Measurements from ENCODE around the gene TMEM221.
A peak's percentile ranks its signal among the peaks of the same experiment; 100 is the strongest.

TMEM221 gene

DNA sequence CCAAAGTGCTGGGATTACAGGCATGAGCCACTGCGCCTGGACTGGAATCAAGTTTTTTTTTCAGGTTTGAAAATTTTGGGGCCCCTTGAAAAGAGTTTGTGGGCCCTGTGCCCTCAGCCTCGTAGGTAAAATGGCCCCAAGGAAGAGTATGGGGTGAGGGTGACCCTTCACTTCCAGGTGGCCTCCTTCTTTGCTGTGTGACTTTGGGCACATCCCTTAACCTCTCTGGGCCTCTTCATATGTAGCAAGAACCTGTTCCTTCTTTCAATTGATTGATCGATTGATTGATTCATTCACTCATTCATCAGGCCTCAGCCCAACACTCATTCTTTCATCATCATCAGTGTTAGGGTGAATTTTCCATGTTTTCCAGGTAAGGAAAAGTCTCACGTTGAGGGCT, 3.4 kb upstream of the TMEM221 start:
- no peak for DNase-seq (ENCODE audit: low read depth)
- no peak for TF ChIP-seq CTCF (conservative IDR thresholded peaks at IDR 0.05; ENCODE audit: control insufficient read depth, insufficient read depth, low read depth, low read length)
- H3K4me3 ChIP-seq (ENCODE audit: control insufficient read depth, low read depth, low read length) = no peak overlapping the region

- no peak overlapping the region for H3K4me3 ChIP-seq (ENCODE audit: control insufficient read depth, low read depth, low read length)
- no peak for DNase-seq (ENCODE audit: low read depth)
- TF ChIP-seq CTCF (conservative IDR thresholded peaks at IDR 0.05; ENCODE audit: control insufficient read depth, insufficient read depth, low read depth, low read length) = no peak
Measured at GRCh38 chr19:17450264-17451075, 2.0 kb upstream of the TMEM221 start.

GRCh38 chr19:17447704-17448130, 751 bp downstream of the TMEM221 start:
- no peak for DNase-seq (ENCODE audit: low read depth)
- H3K4me3 ChIP-seq (ENCODE audit: control insufficient read depth, low read depth, low read length) = no peak overlapping the region
- no peak for TF ChIP-seq CTCF (conservative IDR thresholded peaks at IDR 0.05; ENCODE audit: control insufficient read depth, insufficient read depth, low read depth, low read length)

- H3K4me3 ChIP-seq (ENCODE audit: control insufficient read depth, low read depth, low read length) = no peak overlapping the region
- DNase-seq (ENCODE audit: low read depth) = no peak
- no peak for TF ChIP-seq CTCF (conservative IDR thresholded peaks at IDR 0.05; ENCODE audit: control insufficient read depth, insufficient read depth, low read depth, low read length)
Measured at GRCh38 chr19:17445526-17446165, 2.8 kb downstream of the TMEM221 start.

- no peak overlapping the region for H3K4me3 ChIP-seq (ENCODE audit: control insufficient read depth, low read depth, low read length)
- DNase-seq (ENCODE audit: low read depth) = peak; percentile 66
Measured at GRCh38 chr19:17441241-17442021, 7.0 kb downstream of the TMEM221 start.

More at GRCh38 chr19:17441241-17442021, 7.0 kb downstream of the TMEM221 start:
- peak; percentile 59 for TF ChIP-seq CTCF (conservative IDR thresholded peaks at IDR 0.05; ENCODE audit: control insufficient read depth, insufficient read depth, low read depth, low read length)

Measured in fibroblast of mammary gland (primary cell).